GM21723 (cell line): ENCODE data around the gene CXCR1.
"Not testable (repeated sequence)": the region's sequence is repeated elsewhere in the genome, so short reads cannot be mapped to it uniquely, and the experiment has no call there.

Experiments used
- ATAC-seq: cut with Tn5 transposase; IDR thresholded peaks from one replicate; pipeline ENCODE4 v1.9.1; 2021; ENCODE audit warnings: mild to moderate bottlenecking, moderate library complexity; ENCODE audit not compliant: unreplicated experiment

The CXCR1 gene

DNA sequence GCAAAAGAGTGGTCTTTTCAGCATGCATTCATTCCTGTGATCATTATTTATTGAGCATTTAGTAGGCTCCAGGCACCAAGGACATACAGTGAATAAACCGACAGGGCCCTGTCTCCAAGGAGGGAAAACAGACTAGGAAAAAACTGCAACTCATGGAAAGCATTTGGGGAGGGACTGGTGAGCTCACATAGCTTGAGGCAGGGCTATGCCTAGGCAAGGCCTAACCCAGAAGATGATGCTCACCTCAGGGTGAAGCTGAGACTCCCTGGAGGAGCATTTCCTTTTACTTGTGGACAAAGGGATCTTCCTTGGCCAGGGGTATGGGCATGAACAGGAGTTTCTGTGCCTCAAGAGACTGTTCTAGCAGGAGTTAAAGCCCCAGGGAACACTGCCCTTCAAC, 3.9 kb downstream of the CXCR1 start:
- ATAC-seq, result no peak

DNA sequence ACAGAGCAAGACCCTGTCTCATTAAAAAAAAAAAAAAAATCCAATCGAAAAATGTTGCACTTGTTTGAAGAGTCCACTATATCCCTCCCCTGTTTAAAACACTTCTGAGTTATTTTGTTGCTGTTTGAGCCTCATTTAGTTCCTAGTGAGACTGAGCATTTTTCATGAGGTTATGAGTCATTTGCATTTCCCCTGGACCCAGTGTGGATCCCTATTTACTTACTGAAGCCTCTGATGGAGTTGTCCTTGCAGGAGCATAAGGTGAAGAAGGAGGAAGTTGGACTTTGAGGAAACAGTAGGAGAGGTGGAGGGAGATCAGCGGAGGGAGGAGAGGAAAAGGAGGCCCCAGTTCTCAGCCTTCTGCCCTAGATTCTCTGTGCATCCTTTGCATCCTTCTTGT, 5.1 kb downstream of the CXCR1 start:
- no peak for ATAC-seq

DNA sequence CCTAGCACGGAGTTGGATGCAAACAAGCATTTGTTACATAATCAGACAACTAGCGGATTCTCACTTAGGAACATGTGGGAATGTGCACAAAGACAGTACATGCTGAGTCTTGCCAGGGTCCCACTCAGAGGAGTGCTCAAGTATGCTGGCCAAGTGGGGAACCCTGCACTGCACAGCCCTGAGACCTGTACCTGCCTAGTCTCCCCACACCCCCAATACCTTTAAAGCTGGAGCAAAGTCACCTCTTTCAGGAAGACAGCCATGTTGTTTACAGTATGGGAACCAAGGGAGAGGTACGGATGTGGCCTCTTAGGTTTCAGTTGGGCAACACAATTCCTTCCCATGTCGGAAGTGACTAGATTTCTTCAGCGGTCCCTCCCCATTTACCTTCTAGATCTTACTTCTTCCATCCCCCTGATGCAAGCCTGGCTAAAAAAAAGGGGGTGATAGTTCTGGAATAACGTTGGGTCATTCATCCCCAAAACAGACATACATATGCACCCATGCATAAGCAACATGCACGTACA, 10.7 kb downstream of the CXCR1 start:
- ATAC-seq, result no peak

DNA sequence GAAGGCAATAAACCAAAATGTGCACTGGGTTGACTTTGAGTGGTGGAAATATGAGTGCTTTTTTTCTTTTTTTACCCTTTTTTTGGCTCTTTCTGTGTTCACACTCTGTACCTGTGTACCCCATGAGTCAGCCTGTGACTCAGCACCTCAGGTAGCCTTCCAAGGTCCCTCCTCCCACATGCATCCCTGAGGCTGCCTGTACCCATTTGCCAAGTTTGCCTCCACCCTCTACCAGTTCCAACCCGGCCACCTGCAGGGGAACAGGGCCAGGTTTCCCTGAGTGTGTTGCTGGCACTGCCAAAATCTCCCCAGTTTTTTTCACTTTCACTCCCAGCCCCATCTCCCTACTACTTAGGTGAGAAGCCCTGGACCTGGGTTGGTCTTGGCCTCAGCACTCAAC, 14.0 kb downstream of the CXCR1 start:
- no peak for ATAC-seq

- ATAC-seq, result no peak
These were observed 14.6 kb downstream of the CXCR1 start for GRCh38 chr2:218152172-218152571.

GRCh38 chr2:218149848-218150440, 16.8 kb downstream of the CXCR1 start:
- ATAC-seq, result no peak

DNA sequence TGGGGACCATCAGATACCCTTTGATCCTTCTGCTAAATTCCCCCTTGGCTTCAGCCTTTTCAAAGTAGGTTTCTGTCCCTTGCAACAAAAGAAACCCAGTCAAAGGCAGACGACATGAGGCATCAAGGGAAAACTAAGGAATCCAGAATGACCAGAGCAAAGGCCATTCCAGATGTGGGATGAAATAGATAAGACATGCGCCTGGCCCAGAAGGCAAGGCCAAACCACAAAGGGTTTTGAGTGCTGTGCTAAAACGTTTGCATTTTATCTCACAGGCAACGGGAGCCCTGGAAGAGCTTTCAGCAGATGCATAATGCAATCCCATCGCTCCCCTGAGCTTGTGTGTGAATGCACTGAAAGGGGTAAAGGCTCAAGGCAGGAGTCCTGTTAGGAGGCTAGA, 17.7 kb downstream of the CXCR1 start:
- no peak for ATAC-seq

- ATAC-seq, result no peak
These were observed 20.7 kb downstream of the CXCR1 start for GRCh38 chr2:218146056-218146455.

- no peak for ATAC-seq
These were observed 21.6 kb downstream of the CXCR1 start for GRCh38 chr2:218145124-218145523.

DNA sequence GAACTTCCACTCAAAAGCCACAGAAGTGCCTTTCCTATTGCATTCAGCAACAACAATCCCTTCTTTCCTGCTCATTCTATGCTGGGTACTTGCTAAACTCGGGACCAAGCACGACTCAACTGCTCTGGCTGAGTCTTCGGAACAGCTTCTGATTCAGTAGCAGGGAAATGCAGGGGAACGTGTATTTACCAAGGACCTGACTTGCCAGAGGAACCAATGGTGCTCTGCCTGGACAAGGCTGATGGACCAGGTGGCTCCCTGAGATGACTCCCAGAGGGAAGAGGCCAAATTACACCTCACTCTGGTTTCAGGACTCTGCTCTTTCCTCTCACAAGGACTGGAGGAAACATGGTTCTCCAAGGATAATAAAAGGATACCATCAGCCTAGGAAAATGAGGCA, 28.7 kb downstream of the CXCR1 start:
- ATAC-seq, result no peak

DNA sequence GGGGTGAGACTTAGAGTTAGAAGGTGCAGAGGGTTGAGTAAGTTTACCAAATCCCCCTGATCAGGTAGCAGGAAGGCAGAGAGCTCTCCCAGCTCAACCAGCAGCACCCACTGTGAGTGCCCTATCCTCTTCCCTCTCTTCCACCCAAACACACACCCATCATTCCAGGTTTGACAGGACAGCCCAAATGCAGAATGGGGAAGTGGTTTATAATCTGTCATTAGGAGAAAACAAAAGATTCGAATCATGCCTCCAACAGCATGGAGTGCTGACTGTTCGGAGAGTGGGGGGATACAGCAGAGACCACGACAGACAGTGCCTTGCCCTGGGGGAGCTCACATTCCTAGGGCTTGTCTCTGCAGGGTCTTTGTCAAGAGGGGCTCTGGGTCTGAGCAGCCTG, 29.2 kb downstream of the CXCR1 start:
- ATAC-seq, result no peak

DNA sequence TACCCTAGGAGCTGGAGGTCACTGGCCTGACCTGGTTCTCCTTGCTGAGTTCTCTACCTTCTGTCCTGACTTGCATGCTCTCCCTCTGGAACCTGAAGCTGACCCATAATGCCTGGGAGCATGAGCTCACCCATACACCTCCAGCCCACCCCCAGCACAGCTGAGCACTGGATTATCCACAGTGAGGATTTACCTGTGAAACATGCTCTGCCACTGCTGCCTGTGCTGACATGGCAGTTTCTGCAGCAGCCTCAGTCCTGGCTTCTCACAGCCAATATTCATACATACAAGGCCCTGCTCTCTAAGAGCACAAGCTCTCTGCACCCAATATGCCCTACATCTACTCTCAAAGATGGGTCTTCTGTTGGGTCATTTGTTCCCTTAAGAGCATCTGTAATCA, 35.9 kb downstream of the CXCR1 start:
- no peak for ATAC-seq

GRCh38 chr2:218130377-218130776, 36.4 kb downstream of the CXCR1 start:
- ATAC-seq, result no peak

DNA sequence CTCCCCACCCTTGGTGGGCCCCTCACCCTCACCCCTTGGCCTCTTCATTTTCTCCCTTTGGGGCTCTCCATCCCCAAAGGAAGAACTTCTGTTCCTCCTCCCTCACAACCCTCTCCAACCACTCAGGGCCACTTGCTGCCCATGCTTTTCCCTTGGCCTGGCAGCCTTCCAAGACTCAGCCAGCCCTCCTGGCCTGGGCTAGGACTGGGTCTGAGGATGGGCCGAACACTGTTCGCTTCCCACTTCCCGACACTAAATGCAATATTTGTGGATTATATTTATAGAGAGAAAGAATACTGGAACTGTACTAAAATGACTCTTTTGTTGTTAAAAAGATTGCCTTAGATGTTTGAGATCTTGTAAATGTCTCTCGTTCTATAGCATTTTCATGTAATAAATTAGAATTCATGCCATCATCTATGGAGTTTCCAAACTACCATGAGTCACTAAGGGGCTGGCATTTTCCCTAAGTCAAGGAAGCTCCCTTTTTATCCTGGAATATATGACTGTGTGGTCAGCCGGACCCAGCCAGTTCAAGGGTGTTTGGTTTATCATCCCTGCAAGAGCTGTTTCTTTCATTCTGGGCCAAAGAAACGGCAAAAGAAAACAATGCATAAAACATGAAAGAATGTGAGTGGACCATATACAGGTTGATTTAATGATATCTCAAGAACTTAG, 37.2 kb downstream of the CXCR1 start:
- ATAC-seq, result no peak

GRCh38 chr2:218128781-218129457, 37.8 kb downstream of the CXCR1 start:
- ATAC-seq, result no peak

- ATAC-seq, result no peak
These were observed 38.8 kb downstream of the CXCR1 start for GRCh38 chr2:218127929-218128455.

DNA sequence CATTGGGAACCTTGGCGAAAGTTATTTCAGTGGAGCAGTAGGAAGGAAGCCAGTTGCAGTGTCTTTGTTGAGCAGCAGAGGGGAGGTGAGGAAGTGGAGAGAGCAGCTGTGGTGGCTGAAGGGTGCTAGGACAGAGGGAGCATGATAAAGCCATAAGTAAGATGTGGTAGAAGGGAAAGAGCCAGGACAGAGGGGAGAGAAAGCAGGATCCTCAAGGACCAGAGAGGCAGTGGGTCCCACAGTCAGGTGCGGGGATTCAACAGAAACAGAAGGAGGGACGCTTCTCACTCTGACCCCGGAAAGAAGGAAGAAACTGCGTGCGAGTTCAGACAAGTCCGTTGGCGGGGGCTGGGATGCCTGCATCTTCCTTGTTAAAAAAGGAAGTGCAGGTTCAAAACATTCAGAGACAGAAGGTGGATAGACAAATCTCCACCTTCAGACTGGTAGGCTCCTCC, 41.1 kb downstream of the CXCR1 start, which contains the start of gene CXCR2:
Gene CXCR2, plus strand, starts transcription at position 403 of the 455 bp plus-strand sequence. CDS start 8,774 bp downstream, outside the sequence.
- peak; percentile 76 for ATAC-seq

GRCh38 chr2:218125095-218125494, 41.7 kb downstream of the CXCR1 start:
- ATAC-seq, result no peak

DNA sequence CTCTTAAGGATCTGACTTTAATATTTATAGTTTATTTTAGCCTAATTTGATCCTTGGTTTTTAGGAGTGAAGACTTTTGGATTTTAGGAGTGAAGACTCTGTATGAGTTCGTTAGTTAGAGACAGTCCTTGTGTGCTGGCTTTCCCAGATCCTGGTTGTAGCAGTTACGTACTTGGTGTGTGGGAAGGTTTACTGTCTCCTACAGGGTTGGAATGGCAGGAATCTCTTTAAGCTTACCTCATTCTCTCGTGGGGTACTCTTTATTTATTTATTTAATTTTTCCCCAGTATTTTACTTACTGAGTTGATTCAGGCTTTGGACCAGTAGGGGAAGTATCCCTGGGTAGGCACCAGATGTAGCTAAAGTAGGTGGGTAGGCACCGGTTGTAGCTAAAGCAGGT, 42.8 kb downstream of the CXCR1 start:
- no peak for ATAC-seq

GRCh38 chr2:218122286-218122685, 44.5 kb downstream of the CXCR1 start:
- not testable (repeated sequence) for ATAC-seq

DNA sequence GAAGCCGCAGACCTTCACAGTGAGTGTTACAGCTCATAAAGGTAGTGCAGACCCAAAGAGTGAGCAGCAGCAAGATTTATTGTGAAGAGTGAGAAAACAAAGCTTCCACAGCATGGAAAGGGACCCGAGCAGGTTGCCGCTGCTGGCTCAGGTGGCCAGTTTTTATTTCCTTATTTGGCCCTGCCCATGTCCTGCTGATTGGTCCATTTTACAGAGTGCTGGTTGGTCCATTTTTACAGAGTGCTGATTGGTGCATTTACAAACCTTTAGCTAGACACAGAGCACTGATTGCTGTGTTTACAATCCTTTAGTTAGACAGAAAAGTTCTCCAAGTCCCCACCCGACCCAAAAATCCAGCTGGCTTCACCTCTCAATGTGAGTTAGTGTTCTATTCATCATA, 45.0 kb downstream of the CXCR1 start:
- not testable (repeated sequence) for ATAC-seq
